ENCODE data around the gene PSMD12.

Gene PSMD12

GRCh38 chr17:67400193-67400592, 33.8 kb upstream of the PSMD12 start:
- no peak for TF ChIP-seq CTCF (IDR thresholded peaks at IDR 0.05; ENCODE audit: low read depth, low read length, missing control alignments)
- DNase-seq (ENCODE audit: low read depth): no peak
- H3K4me3 ChIP-seq (ENCODE audit: low read depth, low read length): no peak overlapping the region
- in situ Hi-C loops (cut with HindIII; ENCODE audit: low sequenced_read_pairs): no loop called here

GRCh38 chr17:67399676-67400075, 33.3 kb upstream of the PSMD12 start:
- DNase-seq (ENCODE audit: low read depth): no peak
- no peak for TF ChIP-seq CTCF (IDR thresholded peaks at IDR 0.05; ENCODE audit: low read depth, low read length, missing control alignments)
- in situ Hi-C loops (cut with HindIII; ENCODE audit: low sequenced_read_pairs): no loop called here
- no peak overlapping the region for H3K4me3 ChIP-seq (ENCODE audit: low read depth, low read length)

GRCh38 chr17:67393809-67394397, 27.5 kb upstream of the PSMD12 start:
- TF ChIP-seq CTCF (IDR thresholded peaks at IDR 0.05; ENCODE audit: low read depth, low read length, missing control alignments): no peak
- DNase-seq (ENCODE audit: low read depth): no peak
- in situ Hi-C loops (cut with HindIII; ENCODE audit: low sequenced_read_pairs): no loop called here

GRCh38 chr17:67392111-67392510, 25.7 kb upstream of the PSMD12 start:
- no peak overlapping the region for H3K4me3 ChIP-seq (ENCODE audit: low read depth, low read length)
- no peak for DNase-seq (ENCODE audit: low read depth)
- no peak for TF ChIP-seq CTCF (IDR thresholded peaks at IDR 0.05; ENCODE audit: low read depth, low read length, missing control alignments)
- in situ Hi-C loops (cut with HindIII; ENCODE audit: low sequenced_read_pairs): no loop called here

More at GRCh38 chr17:67393809-67394397, 27.5 kb upstream of the PSMD12 start:
- no peak overlapping the region for H3K4me3 ChIP-seq (ENCODE audit: low read depth, low read length)

GRCh38 chr17:67390646-67391361, 24.4 kb upstream of the PSMD12 start:
- no peak overlapping the region for H3K4me3 ChIP-seq (ENCODE audit: low read depth, low read length)
- in situ Hi-C loops (cut with HindIII; ENCODE audit: low sequenced_read_pairs): no loop called here
- no peak for TF ChIP-seq CTCF (IDR thresholded peaks at IDR 0.05; ENCODE audit: low read depth, low read length, missing control alignments)
- peak; percentile 87 for DNase-seq (ENCODE audit: low read depth)

GRCh38 chr17:67390006-67390645, 23.7 kb upstream of the PSMD12 start:
- H3K4me3 ChIP-seq (ENCODE audit: low read depth, low read length): no peak overlapping the region
- DNase-seq (ENCODE audit: low read depth): no peak
- in situ Hi-C loops (cut with HindIII; ENCODE audit: low sequenced_read_pairs): no loop called here
- no peak for TF ChIP-seq CTCF (IDR thresholded peaks at IDR 0.05; ENCODE audit: low read depth, low read length, missing control alignments)
